ENCODE results near the gene GRB7.
"Not testable (repeated sequence)": the region's sequence is repeated elsewhere in the genome, so short reads cannot be mapped to it uniquely, and the experiment has no call there.

GRB7 gene

DNA sequence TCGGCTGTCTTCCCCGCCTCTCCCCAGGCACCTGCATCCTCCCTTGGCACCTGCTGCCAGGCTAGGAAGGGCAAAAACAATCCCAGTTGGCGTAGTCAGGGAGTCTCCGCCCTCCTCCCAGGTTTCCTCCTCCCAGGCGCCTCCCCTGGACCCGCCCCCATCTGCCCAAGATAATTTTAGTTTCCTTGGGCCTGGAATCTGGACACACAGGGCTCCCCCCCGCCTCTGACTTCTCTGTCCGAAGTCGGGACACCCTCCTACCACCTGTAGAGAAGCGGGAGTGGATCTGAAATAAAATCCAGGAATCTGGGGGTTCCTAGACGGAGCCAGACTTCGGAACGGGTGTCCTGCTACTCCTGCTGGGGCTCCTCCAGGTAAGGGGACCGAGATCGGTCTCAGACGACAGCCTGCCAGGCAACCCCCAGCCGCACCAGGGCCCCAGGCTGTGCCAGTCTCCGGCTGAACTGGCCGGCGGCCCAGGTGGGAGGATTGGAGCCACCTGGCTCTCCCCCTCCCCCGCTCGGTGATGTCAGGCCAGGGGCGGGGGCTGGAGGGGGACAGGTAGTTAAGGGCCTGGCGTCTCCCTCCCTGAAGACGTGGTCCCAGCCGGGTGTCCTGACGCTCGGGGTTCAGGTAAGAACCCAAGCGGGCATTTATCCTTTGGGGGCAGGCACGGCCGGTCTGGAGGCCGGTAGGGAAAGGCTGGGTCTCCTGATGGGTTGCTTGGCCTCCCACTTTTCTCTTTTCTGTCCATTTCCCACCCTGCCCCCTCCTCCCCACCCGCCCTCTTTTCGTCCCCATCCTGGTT lies at the start of gene GRB7:
GRB7 (plus strand) TSS at position 179 of the 808 bp plus-strand sequence. CDS start 4,364 bp downstream, outside the sequence.
- in situ Hi-C loops (cut with HindIII; ENCODE audit: low sequenced_read_pairs), result no loop called here

DNA sequence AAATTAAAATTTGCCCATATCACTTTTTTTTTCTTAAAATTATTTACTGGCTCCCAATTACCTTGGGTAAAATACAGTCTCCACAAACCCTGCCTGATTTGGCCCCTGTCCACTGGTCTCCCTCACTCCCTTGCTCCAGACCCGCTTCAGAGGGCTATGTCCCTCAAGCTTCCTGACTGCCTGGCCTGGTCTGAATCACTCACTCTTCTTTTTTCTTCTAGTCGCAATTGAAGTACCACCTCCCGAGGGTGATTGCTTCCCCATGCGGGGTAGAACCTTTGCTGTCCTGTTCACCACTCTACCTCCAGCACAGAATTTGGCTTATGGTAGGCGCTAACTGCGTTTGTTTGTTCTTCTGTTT lies 49.3 kb upstream of the GRB7 start:
- in situ Hi-C loops (cut with HindIII; ENCODE audit: low sequenced_read_pairs), result loop anchor here (5.0 kb wide), 2 partner anchors 51 to 54 kb away; partner anchors contain the start of gene STARD3

GRCh38 chr17:39688945-39689344 lies 48.8 kb upstream of the GRB7 start:
- in situ Hi-C loops (cut with HindIII; ENCODE audit: low sequenced_read_pairs), result loop anchor here (5.0 kb wide), 2 partner anchors 52 to 53 kb away; partner anchors contain the start of gene STARD3

- in situ Hi-C loops (cut with HindIII; ENCODE audit: low sequenced_read_pairs), result no loop called here
These were observed 43.1 kb upstream of the GRB7 start for GRCh38 chr17:39694593-39694992.

DNA sequence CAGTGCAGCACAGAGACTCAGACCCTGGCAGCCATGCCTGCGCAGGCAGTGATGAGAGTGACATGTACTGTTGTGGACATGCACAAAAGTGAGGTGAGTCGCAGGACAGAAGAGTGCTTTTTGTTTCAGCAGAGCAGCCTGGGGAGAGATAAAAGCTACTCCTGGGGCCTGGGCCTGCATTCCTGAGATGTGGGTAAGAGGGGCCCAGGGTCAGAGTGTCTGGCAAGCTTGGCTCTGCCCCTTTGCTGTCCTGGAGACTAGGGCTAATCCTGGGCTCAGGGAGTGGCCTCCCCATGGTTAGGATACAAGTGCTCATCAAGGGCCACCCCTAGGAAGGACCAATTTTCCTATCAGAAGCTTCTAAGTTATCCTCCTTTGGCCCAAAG lies 42.7 kb upstream of the GRB7 start:
- in situ Hi-C loops (cut with HindIII; ENCODE audit: low sequenced_read_pairs), result no loop called here

DNA sequence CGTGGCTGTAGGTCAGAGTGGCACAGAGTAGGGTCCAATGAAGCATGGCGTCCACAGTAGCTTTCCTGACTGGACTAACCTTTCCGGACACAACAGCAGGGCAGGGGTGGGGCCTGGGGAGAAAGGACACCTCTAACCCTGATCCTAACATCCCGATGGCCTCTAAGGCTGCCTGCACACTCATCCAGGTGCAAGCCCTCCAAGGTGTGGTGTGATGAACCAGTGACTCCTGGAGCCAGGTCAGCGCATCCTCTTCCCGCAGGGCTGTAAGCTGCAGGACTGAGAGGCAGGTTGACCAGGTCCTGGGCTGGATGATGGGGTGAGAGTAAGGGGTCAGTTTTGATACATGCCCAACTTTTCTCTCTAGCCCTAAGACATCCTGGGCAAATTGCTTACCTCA lies 41.0 kb upstream of the GRB7 start:
- in situ Hi-C loops (cut with HindIII; ENCODE audit: low sequenced_read_pairs), result no loop called here

DNA sequence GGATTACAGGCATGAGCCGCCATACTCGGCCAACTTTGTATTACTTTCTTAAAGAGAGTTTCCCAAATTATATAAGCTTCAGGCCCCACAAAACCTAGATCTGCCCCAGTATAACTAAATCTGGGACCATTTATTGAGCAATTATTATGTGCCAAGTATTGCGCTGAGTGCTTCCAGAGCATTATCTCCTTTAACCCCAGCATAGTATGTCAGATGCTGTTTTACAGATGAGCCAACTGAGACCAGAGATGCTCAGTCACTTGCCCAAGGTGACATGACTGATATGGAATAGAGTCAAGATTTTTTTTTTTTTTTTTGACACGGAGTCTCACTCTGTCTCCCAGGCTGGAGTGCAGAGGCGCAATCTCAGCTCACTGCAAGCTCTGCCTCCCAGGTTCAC lies 39.8 kb upstream of the GRB7 start:
- in situ Hi-C loops (cut with HindIII; ENCODE audit: low sequenced_read_pairs), result no loop called here

- in situ Hi-C loops (cut with HindIII; ENCODE audit: low sequenced_read_pairs), result not testable (repeated sequence)
These were observed 38.5 kb upstream of the GRB7 start for GRCh38 chr17:39699157-39699817.

DNA sequence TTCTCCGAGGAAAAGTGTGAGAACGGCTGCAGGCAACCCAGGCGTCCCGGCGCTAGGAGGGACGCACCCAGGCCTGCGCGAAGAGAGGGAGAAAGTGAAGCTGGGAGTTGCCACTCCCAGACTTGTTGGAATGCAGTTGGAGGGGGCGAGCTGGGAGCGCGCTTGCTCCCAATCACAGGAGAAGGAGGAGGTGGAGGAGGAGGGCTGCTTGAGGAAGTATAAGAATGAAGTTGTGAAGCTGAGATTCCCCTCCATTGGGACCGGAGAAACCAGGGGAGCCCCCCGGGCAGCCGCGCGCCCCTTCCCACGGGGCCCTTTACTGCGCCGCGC lies 38.0 kb upstream of the GRB7 start, which contains the start of gene ERBB2:
ERBB2 (plus strand) TSS at position 247 of the 330 bp plus-strand sequence. CDS start 175 bp downstream, outside the sequence.
- in situ Hi-C loops (cut with HindIII; ENCODE audit: low sequenced_read_pairs), result no loop called here

GRCh38 chr17:39700148-39700987 lies 37.4 kb upstream of the GRB7 start:
- in situ Hi-C loops (cut with HindIII; ENCODE audit: low sequenced_read_pairs), result no loop called here

GRCh38 chr17:39701012-39701783 lies 36.5 kb upstream of the GRB7 start:
- in situ Hi-C loops (cut with HindIII; ENCODE audit: low sequenced_read_pairs), result no loop called here

- in situ Hi-C loops (cut with HindIII; ENCODE audit: low sequenced_read_pairs), result no loop called here
These were observed 35.8 kb upstream of the GRB7 start for GRCh38 chr17:39701784-39702422.

DNA sequence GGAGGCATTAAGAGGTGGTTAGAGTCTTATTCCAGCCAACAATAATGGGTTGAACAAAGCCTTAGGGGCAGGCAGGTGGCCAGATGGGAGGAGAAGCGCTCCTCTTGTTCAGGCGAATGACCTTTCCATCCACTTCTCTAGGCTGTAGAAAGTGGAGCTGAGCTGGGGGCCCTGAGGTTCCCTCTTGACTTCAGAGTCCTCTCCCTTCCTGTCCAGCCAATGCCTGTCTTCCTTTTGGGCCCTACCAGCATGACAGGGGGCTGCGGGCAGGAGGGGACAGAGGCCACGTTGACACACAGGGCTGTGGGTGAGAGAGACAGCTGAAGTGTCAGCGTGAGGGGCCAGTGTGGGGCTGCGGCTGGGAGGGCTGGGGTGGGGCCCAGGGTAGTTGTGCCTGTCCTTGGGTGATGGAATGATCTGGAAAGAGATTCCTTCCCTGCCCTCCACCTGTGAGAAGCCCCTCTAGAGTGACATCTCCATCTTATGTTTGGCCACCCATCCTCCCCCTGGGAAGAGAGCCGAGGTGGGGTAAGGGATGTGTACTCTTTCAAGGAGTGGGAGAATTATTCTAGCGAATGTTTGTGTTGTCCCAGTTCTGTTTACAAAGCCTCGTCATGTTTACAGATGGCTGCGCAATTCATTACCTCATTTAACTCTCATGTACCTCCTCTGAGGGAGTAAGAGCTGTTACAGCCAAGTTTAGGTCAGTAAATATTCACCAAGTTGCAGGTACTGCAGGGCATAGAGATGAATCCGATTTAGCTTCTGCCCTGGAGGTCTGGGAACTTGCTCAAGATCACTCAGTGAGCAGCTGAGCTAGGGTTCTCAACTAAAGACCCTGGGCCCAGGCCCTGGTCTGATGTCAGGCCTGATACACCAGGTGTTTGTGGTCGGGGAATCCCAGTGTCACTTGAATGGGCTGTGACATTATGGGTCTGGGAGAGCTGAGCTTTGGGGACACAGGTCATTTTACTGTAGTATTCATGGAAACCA lies 34.5 kb upstream of the GRB7 start:
- in situ Hi-C loops (cut with HindIII; ENCODE audit: low sequenced_read_pairs), result no loop called here

- in situ Hi-C loops (cut with HindIII; ENCODE audit: low sequenced_read_pairs), result no loop called here
These were observed 33.8 kb upstream of the GRB7 start for GRCh38 chr17:39703913-39704312.

DNA sequence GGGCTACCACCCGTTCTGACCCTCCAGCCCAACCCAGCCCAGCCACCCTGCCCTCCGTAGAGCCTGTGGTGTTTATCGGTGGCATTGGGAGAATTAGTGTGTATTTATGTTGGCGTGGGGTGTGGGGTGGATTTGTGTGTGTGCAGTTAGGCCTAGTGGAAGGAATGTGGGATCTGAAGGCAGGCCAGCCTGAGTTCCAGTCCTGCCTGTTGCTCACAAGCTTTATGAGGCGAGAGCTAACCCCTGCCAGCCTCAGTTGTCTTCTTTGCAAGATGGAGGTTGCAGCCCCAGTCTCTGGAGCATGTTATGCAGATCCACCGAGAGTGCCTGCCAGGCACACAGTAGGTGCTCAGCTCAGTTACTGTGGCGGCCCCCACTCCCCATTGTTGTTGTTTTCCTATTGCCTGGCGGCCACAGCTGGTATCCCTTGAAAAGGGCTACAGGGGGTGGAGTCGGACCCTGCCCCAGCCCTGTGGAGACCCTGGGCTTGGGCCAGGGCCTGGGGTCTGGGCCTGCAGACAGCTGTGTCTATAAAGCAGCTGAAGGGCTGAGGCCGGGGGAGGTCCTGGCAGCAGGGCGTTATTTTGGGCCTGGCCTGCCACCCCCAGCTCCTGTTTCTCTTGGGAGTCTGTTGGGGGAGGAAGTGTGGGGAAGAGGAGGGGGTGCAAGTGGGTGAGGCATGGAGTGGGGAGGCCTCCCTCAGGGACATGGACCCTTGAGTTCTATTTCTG lies 32.8 kb upstream of the GRB7 start:
- in situ Hi-C loops (cut with HindIII; ENCODE audit: low sequenced_read_pairs), result no loop called here

GRCh38 chr17:39705786-39706348 lies 31.9 kb upstream of the GRB7 start:
- in situ Hi-C loops (cut with HindIII; ENCODE audit: low sequenced_read_pairs), result no loop called here

DNA sequence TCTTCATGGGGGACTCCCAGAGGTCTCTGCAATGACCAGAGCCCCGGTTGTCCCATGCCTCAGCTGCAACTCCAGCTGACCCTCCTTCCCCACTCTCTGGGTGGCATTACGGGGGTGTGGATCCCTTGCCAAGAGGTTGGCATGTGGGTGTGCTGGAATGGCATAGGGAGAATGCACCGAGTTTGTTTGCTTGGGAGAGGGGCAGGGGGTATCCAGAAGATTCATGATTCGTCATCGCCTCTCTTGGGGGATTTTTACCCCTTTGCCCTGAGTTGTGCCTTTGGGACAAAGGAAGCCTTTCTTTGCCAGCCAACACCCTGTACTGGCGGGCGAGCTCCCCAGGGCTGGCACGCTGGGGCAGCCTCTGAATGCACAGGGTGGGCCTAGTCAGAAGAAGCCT lies 31.4 kb upstream of the GRB7 start:
- in situ Hi-C loops (cut with HindIII; ENCODE audit: low sequenced_read_pairs), result no loop called here

DNA sequence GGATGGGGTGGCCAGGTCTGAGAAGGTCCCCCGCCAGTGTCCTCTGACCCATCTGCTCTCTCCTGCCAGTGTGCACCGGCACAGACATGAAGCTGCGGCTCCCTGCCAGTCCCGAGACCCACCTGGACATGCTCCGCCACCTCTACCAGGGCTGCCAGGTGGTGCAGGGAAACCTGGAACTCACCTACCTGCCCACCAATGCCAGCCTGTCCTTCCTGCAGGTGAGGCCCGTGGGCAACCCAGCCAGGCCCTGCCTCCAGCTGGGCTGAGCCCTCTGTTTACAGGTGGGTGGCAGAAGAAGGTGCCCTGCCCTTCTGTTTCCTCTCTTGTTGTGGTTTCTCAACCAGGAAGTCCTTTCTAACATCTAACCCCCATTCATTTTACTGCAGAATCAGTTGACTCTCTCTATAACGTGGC lies 30.8 kb upstream of the GRB7 start:
- in situ Hi-C loops (cut with HindIII; ENCODE audit: low sequenced_read_pairs), result no loop called here
